OCI-LY1 (cell line): ENCODE data around the gene ADARB2.
"Not testable (repeated sequence)": the region's sequence is repeated elsewhere in the genome, so short reads cannot be mapped to it uniquely, and the experiment has no call there.

Source experiments
- H2AFZ ChIP-seq: fragments of 200-600 bp; sonication (generic), shearing (Covaris generic); 2 replicates; pipeline ENCODE4 v1.6.0; 2014; ENCODE audit warnings: antibody characterized with exemption, mild to moderate bottlenecking, low read length
- H3F3A ChIP-seq: fragments of 200-600 bp; sonication (generic), shearing (Covaris generic); 2 replicates; pipeline ENCODE4 v1.6.0; 2014; ENCODE audit warnings: mild to moderate bottlenecking, antibody characterized with exemption, low read length, moderate library complexity; ENCODE audit not compliant: insufficient read depth
- H3K27ac ChIP-seq: fragments of 200-600 bp; sonication (generic); 2 replicates; pipeline ENCODE4 v1.5.1; 2014; ENCODE audit warnings: low read length, mixed run types, mild to moderate bottlenecking, low read depth; ENCODE audit not compliant: poor library complexity, severe bottlenecking
- H3K27me3 ChIP-seq: fragments of 200-600 bp; sonication (generic); 2 replicates; pipeline ENCODE4 v1.6.0; 2014; ENCODE audit warnings: antibody characterized with exemption, mild to moderate bottlenecking, low read length, moderate library complexity; ENCODE audit not compliant: insufficient read depth
- H3K36me3 ChIP-seq: fragments of 200-600 bp; sonication (generic); 2 replicates; pipeline ENCODE4 v1.6.1; 2014; ENCODE audit warnings: mild to moderate bottlenecking, antibody characterized with exemption, low read length, moderate library complexity, mixed read lengths; ENCODE audit not compliant: insufficient read depth
- H3K4me1 ChIP-seq: fragments of 200-600 bp; sonication (generic); 2 replicates; pipeline ENCODE4 v1.5.1; 2014; ENCODE audit warnings: mild to moderate bottlenecking, low read length, moderate library complexity; ENCODE audit not compliant: insufficient read depth, severe bottlenecking
- H3K4me2 ChIP-seq: fragments of 200-600 bp; sonication (generic), shearing (Covaris generic); 2 replicates; pipeline ENCODE4 v1.6.1; 2014; ENCODE audit warnings: low read length
- H3K4me3 ChIP-seq: fragments of 200-600 bp; sonication (generic); 2 replicates; pipeline ENCODE4 v1.5.1; 2014; ENCODE audit warnings: low read length, low read depth, mild to moderate bottlenecking, mixed read lengths; ENCODE audit not compliant: poor library complexity, severe bottlenecking
- H3K79me2 ChIP-seq: fragments of 200-600 bp; shearing (Covaris generic); 2 replicates; pipeline ENCODE4 v1.6.1; 2016; ENCODE audit warnings: mixed run types, low read length, mixed read lengths; ENCODE audit not compliant: insufficient read depth
- H3K9ac ChIP-seq: fragments of 200-600 bp; sonication (generic), shearing (Covaris generic); 2 replicates; pipeline ENCODE4 v1.6.1; 2014; ENCODE audit warnings: mild to moderate bottlenecking, low read length, mixed read lengths
- H3K9me2 ChIP-seq: fragments of 200-600 bp; sonication (generic), shearing (Covaris generic); 2 replicates; pipeline ENCODE4 v1.6.1; 2014; ENCODE audit warnings: low read depth, mild to moderate bottlenecking, low read length, mixed read lengths
- H3K9me3 ChIP-seq: fragments of 200-600 bp; shearing (Covaris generic); 2 replicates; pipeline ENCODE4 v1.6.1; 2014; ENCODE audit warnings: low read length, mixed read lengths
- H4K20me1 ChIP-seq: fragments of 200-600 bp; sonication (generic), shearing (Covaris generic); 2 replicates; pipeline ENCODE4 v1.6.0; 2016; ENCODE audit warnings: mild to moderate bottlenecking, low read length; ENCODE audit not compliant: insufficient read depth
- CTCF ChIP-seq: fragments of 200-600 bp; sonication (generic), shearing (Covaris generic); IDR thresholded peaks from 2 replicates; pipeline ENCODE4 v1.5.1; 2017; ENCODE audit warnings: mild to moderate bottlenecking, antibody characterized with exemption, low read length, moderate library complexity, mixed read lengths
- EZH2 ChIP-seq: fragments of 200-600 bp; sonication (generic), shearing (Covaris generic); IDR thresholded peaks from 2 replicates; pipeline ENCODE4 v1.8.0; 2017; ENCODE audit warnings: borderline replicate concordance, mixed run types, mild to moderate bottlenecking, antibody characterized with exemption, low read length, moderate library complexity, mixed read lengths

ADARB2 gene

GRCh38 chr10:1434202-1434601 is 303.1 kb downstream of the ADARB2 start:
- H3K27ac ChIP-seq: peak overlapping the region; percentile 87
- TF ChIP-seq EZH2 (no peak), CTCF (no peak)

GRCh38 chr10:1432161-1432560 is 305.2 kb downstream of the ADARB2 start:
- no peak overlapping the region for H3K4me2 ChIP-seq
- H3K79me2 ChIP-seq: no peaks in the 10 kb centered on the region
- no peak overlapping the region for H2AFZ ChIP-seq
- no peaks in the 10 kb centered on the region for H3K27me3 ChIP-seq
- no peak overlapping the region for H3K4me3 ChIP-seq
- no peaks in the 10 kb centered on the region for H3K36me3 ChIP-seq
- peaks cover 28% of the 10 kb centered on the region for H3K4me1 ChIP-seq
- H3K9ac ChIP-seq: no peak overlapping the region
- 0 out of 2 replicates have a peak, but pooled peaks cover 2% of the 10 kb centered on the region for H3K9me3 ChIP-seq
- no peaks in the 10 kb centered on the region for H3K9me2 ChIP-seq
- TF ChIP-seq EZH2: no peak
- TF ChIP-seq CTCF: no peak
- H3K27ac ChIP-seq: no peak overlapping the region
- no peaks in the 10 kb centered on the region for H4K20me1 ChIP-seq
- no peaks in the 10 kb centered on the region; the same call in 1 of the 2 replicates for H3F3A ChIP-seq

More at GRCh38 chr10:1434202-1434601, 303.1 kb downstream of the ADARB2 start:
- no peaks in the 10 kb centered on the region for H3K36me3 ChIP-seq
- no peaks in the 10 kb centered on the region for H3K79me2 ChIP-seq
- H3K9me2 ChIP-seq: no peaks in the 10 kb centered on the region
- no peaks in the 10 kb centered on the region; the same call in 1 of the 2 replicates for H3F3A ChIP-seq
- H4K20me1 ChIP-seq: no peaks in the 10 kb centered on the region
- H3K9ac ChIP-seq: peak overlapping the region; percentile 50; the same call in 1 of the 2 replicates
- H3K4me3 ChIP-seq: no peak overlapping the region
- peak overlapping the region; percentile 60; the same call in 1 of the 2 replicates for H2AFZ ChIP-seq
- H3K27me3 ChIP-seq: no peaks in the 10 kb centered on the region
- H3K4me2 ChIP-seq: peak overlapping the region; percentile 55; the same call in 1 of the 2 replicates
- peaks cover 21% of the 10 kb centered on the region for H3K4me1 ChIP-seq
- 0 out of 2 replicates have a peak, but pooled peaks cover 2% of the 10 kb centered on the region for H3K9me3 ChIP-seq

GRCh38 chr10:1431229-1431628 is 306.1 kb downstream of the ADARB2 start:
- Histone ChIP-seq H3F3A (no peaks in the 10 kb centered on the region), H3K4me1 (peaks cover 35% of the 10 kb centered on the region)

GRCh38 chr10:1427521-1428186 is 309.7 kb downstream of the ADARB2 start:
- H3K27me3 ChIP-seq, H3K4me3 ChIP-seq, H3K4me2 ChIP-seq, H4K20me1 ChIP-seq, H3K9ac ChIP-seq, H3K36me3 ChIP-seq, H3K9me3 ChIP-seq, H3K79me2 ChIP-seq, H2AFZ ChIP-seq, H3K9me2 ChIP-seq, H3F3A ChIP-seq: not testable (repeated sequence)
- peak overlapping the region; percentile 90 for H3K27ac ChIP-seq
- peaks cover 46% of the 10 kb centered on the region for H3K4me1 ChIP-seq

More at GRCh38 chr10:1431229-1431628, 306.1 kb downstream of the ADARB2 start:
- Histone ChIP-seq H3K9me2 (no peaks in the 10 kb centered on the region), H4K20me1 (no peaks in the 10 kb centered on the region), H3K4me2 (no peak overlapping the region), H2AFZ (no peak overlapping the region), H3K36me3 (no peaks in the 10 kb centered on the region), H3K4me3 (no peak overlapping the region), H3K9me3 (peaks cover 5% of the 10 kb centered on the region; the same call in 1 of the 2 replicates), H3K27me3 (no peaks in the 10 kb centered on the region), H3K9ac (no peak overlapping the region), H3K27ac (no peak overlapping the region), H3K79me2 (no peaks in the 10 kb centered on the region)
- TF ChIP-seq EZH2: no peak
- no peak for TF ChIP-seq CTCF
